ENCODE measurements around the gene SPART.

DNA sequence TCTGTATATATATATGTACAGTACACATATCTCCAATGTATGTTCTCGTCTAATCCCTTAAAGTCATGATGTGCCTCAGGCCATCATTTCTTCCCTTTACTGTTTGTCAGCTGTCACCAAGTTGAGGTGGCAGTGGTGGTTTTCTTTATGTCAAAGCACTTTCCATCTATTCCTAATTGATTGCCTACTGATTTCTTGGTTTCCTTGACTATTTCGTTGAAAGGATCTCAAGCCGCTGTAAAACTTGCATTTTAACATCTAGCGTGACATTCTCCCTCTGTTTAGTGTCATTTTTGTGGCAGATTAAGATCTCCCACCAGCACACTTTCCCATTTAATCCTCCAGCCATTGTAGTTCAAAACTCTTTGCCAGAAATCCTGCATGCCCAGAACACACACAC is 25.0 kb upstream of the SPART start:
- TF ChIP-seq HOXA7 (CRISPR knock-in tag; IDR thresholded peaks at IDR 0.05): no peak
- TF ChIP-seq POLR2A (IDR thresholded peaks at IDR 0.05; ENCODE audit: low read length): no peak
- no peak for TF ChIP-seq TP53 (CRISPR knock-in tag; IDR thresholded peaks at IDR 0.05)
- TF ChIP-seq, protein P1, sequence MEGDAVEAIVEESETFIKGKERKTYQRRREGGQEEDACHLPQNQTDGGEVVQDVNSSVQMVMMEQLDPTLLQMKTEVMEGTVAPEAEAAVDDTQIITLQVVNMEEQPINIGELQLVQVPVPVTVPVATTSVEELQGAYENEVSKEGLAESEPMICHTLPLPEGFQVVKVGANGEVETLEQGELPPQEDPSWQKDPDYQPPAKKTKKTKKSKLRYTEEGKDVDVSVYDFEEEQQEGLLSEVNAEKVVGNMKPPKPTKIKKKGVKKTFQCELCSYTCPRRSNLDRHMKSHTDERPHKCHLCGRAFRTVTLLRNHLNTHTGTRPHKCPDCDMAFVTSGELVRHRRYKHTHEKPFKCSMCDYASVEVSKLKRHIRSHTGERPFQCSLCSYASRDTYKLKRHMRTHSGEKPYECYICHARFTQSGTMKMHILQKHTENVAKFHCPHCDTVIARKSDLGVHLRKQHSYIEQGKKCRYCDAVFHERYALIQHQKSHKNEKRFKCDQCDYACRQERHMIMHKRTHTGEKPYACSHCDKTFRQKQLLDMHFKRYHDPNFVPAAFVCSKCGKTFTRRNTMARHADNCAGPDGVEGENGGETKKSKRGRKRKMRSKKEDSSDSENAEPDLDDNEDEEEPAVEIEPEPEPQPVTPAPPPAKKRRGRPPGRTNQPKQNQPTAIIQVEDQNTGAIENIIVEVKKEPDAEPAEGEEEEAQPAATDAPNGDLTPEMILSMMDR (IDR thresholded peaks at IDR 0.05): no peak
- TF ChIP-seq JUNB (IDR thresholded peaks at IDR 0.05): no peak
- TF ChIP-seq, protein P2, sequence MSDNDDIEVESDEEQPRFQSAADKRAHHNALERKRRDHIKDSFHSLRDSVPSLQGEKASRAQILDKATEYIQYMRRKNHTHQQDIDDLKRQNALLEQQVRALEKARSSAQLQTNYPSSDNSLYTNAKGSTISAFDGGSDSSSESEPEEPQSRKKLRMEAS (IDR thresholded peaks at IDR 0.05): no peak
- no peak for TF ChIP-seq EHMT2 (IDR thresholded peaks at IDR 0.05; ENCODE audit: low read depth)
- TF ChIP-seq EP300 (IDR thresholded peaks at IDR 0.05): no peak
